GM10847 (cell line): ENCODE data around the gene FBXO9.

Experiments used
- POLR2A ChIP-seq: IDR thresholded peaks from 2 replicates; pipeline ENCODE4 v1.6.1; 2011; ENCODE audit not compliant: insufficient read length; ENCODE audit errors: extremely low read depth

Gene FBXO9

GRCh38 chr6:53136000-53136609 lies 70.9 kb downstream of the FBXO9 start:
- no peak for TF ChIP-seq POLR2A

- TF ChIP-seq POLR2A, result no peak
Observed at GRCh38 chr6:53139841-53140413, 74.7 kb downstream of the FBXO9 start.

GRCh38 chr6:53142810-53143209 lies 77.6 kb downstream of the FBXO9 start:
- no peak for TF ChIP-seq POLR2A

- TF ChIP-seq POLR2A, result no peak
Observed at GRCh38 chr6:53143710-53144109, 78.5 kb downstream of the FBXO9 start.

- no peak for TF ChIP-seq POLR2A
Observed at GRCh38 chr6:53144802-53145201, 79.6 kb downstream of the FBXO9 start.

- no peak for TF ChIP-seq POLR2A
Observed at GRCh38 chr6:53148684-53149083, 83.5 kb downstream of the FBXO9 start, which contains the start of gene GCM1. TSS of gene GCM1 (minus strand) at chr6:53148841. CDS start at chr6:53145632, 3,209 bp downstream.
